ENCODE measurements around the gene PDZRN4.
A peak's percentile ranks its signal among the peaks of the same experiment; 100 is the strongest.

Gene PDZRN4

DNA sequence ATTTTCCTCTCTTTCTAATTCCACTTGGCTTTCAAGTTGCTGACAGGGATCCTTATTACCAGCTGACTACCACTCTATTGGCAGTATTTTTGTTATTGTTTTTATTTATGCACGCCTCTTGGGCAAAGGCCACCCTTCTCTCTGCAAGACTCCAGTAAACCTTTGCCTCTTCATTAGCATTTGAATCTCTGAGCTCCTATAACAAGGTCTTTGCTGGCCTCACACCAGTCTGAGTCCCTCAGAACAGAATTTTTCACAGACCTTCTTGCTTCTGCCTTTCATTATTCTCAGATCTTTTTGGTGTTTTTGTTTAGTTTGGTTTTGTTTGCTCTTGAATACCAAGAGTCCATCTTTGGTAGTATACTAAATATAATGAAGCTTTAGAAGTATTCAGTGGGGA is 145.9 kb downstream of the PDZRN4 start:
- DNase-seq (ENCODE audit: low read depth, low spot score): no peak
- H3K4me3 ChIP-seq (ENCODE audit: low read length): no peak overlapping the region

DNA sequence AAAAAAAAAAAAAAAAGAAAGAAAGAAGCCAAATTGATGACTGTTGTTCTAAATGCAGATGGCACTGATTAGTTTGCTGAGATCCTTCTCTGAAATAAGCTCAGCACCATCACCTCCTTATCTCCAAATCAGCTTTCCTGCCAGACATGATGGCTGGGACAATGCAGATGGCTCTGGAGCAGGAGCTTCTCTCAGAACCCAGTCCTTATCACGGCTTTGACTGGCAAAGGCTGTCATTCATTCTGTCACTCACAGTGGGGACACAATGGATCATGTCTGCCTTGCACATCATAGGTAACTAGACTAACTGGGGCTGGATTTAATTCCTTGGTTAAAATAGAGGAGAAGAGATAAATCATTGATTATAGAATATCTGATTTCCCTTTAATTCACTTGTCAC is 146.3 kb downstream of the PDZRN4 start:
- no peak overlapping the region for H3K4me3 ChIP-seq (ENCODE audit: low read length)
- no peak for DNase-seq (ENCODE audit: low read depth, low spot score)

DNA sequence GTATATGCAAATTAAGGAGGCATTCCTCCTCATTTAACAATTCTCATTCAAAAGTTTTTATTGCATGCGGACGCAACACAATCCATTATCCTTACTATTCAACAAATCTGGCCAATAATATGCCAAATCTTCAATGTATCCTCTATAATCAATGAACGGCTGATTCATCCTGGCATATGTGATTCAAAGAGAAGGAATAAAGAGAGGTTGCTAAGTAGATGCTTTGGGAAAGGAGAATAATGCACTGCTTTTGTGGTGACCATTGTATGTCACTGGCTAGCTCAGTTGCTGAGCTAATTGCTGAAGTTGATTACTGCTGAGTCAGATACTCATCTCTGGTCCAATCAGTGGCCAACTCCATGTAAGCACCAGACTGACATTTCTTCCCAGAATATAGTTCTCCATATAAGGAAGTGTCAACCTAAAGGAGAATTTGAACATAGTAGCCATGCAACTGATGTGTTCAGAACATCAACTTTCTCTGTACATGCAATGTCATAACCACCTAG is 148.0 kb downstream of the PDZRN4 start:
- H3K4me3 ChIP-seq (ENCODE audit: low read length): no peak overlapping the region
- DNase-seq (ENCODE audit: low read depth, low spot score): no peak

DNA sequence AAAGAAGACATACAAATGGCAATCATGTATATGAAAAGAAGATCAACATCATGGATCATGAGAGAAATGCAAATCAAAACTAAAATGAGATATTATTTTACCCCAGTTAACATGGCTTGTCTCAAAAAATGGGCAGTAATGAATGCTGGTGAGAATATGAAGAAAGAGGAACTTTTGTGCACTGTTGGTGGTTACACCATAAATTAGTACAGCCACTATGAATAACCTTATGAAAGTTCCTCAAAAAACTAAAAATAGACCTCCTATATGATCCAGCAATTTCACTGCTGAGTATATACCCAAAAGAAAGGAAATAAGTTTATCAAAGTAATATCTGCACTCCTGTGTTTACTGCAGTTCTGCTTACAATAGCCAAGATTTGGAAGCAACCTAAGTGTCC is 151.7 kb downstream of the PDZRN4 start:
- no peak for DNase-seq (ENCODE audit: low read depth, low spot score)
- H3K4me3 ChIP-seq (ENCODE audit: low read length): no peak overlapping the region

DNA sequence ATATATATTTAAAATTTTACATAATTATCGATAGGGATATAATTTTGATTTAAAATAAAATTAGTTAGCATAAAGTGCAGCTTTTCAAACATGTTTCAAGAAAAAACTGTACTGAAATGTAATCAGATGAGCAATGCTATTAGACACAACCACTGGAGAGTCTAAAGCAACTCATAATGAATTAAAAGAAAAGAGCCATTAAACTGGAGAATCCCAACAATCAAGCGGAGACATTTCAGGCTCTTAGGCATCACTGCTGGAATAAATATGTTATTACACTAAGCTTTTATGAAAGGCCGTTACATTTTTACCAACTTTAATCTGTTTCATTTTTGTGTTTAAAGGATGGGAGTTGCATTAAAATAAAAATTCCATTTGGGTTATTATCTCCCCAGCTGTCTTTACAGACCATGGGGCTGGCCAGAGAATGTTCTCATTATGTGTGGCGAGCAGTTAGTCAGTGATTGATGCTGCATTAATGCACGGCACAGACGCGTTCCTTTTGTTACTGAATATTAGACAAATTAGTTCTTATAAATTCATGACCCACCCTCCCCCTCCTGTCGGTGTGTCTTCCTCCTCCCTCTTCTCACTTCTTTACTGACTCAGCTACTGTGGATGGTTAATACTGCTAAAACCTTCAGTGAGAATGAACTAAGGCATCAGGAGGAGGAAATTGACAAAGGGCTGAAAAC is 156.8 kb downstream of the PDZRN4 start:
- no peak for DNase-seq (ENCODE audit: low read depth, low spot score)
- H3K4me3 ChIP-seq (ENCODE audit: low read length): no peak overlapping the region

DNA sequence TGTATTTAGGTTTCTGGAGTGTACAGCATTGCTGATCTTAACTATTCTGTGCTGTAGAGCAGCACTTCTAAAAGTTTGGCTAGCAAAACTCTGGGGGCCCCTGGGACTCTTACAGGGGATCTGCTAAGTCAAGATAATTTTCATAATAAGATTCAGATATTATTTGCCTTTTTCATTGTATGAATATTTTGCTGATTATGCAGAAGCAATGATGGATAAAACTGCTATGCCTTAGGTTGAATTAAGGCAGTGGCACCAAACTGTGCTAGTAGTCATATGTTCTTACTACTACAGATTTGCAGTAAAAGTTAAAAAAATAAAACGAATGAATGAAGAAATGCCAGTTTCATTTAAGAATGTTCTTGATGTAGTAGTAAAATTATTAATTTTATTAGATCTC is 160.1 kb downstream of the PDZRN4 start:
- DNase-seq (ENCODE audit: low read depth, low spot score): no peak
- no peak overlapping the region for H3K4me3 ChIP-seq (ENCODE audit: low read length)

DNA sequence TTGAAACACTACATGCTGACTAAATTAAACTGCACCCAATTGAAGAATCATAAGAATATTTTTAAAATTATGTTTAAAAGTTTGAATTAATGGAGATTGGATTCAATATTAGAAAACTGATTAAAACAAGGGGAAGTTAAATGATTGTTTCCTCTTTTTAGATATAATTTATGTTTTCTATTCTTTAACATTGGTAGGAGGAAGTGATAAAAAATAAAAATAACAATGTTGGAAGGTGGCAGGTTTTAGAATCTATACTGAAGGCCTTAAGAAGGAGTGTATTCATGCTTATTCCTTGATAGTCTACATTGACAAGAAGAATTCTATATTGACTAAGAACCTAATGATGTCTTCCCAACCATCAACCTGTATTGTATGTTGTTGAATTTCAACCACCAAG is 168.1 kb downstream of the PDZRN4 start:
- no peak for DNase-seq (ENCODE audit: low read depth, low spot score)
- no peak overlapping the region for H3K4me3 ChIP-seq (ENCODE audit: low read length)

DNA sequence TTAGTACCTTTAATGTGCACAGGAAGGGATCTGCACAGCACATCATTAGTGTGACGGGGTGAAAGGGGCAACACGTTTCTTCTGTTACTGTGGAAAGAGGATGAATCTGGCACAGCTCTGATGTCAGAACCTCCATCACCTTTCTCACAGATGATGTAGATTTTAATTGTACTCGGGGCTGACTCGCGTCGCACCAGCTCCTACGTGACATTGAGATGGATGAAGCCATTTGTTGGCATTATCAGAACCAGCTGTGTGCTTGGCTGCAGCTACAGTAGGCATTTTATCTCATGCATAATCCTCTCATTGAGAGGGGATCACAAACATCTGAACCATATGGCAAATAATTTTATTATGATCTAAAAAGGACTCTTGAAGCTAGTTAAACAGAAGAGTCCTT is 173.6 kb downstream of the PDZRN4 start:
- H3K4me3 ChIP-seq (ENCODE audit: low read length): no peak overlapping the region
- DNase-seq (ENCODE audit: low read depth, low spot score): no peak

DNA sequence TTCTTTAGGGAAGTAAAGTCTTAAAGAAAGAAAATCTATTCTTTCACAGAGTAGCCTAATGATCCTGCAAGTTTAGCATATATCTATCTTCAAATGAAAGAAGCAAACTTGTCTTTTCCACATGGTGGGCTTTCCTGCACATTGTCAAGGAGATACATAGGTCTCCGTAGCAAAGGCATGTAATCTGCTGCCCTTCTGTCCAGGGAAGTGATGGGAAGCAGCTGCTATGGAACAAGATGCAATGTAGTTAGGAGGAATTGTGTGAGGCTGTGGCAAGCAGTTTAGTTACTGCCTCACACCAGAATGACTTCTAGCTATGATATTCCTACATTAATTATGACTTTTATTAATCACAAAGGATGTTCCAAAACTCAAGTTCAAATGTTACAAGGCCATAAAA is 174.4 kb downstream of the PDZRN4 start:
- no peak for DNase-seq (ENCODE audit: low read depth, low spot score)
- no peak overlapping the region for H3K4me3 ChIP-seq (ENCODE audit: low read length)

DNA sequence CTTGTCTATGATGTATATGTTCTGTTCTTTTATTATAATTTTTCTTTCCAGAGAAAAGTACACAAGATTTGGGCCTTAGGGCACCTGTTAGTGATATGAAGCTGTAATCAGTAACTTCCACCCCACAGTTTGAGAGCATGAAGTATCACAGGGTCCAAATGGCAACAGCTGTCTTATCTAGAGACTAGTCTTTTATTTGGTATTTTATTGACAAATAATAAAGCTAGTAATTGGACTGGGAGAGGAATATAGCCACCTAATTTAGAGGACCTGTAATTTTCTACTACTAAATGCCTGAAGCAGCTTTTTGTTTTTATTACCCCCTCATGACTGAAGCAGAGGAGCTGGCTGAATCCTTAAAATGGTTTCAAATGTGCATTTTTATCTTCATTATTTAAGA is 174.8 kb downstream of the PDZRN4 start:
- no peak overlapping the region for H3K4me3 ChIP-seq (ENCODE audit: low read length)
- no peak for DNase-seq (ENCODE audit: low read depth, low spot score)

DNA sequence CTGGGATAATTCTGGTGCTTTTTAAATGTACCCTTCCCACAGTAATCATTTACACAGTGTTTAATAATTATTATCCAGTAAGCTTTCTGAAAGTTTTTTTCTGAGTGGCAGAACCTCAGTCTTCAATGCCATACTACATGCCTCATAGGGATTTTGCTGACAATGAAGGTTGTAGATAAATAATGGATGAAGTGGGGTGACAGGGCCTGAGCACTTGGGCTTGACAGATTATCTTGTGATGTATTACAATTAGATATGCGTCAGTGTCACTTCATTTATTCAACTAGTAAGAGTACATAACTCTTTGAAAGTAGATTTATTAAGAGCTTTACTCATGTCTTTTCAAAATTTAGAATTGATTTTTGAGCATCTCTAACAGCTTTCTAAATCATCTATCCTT is 176.1 kb downstream of the PDZRN4 start:
- DNase-seq (ENCODE audit: low read depth, low spot score): no peak
- H3K4me3 ChIP-seq (ENCODE audit: low read length): no peak overlapping the region

DNA sequence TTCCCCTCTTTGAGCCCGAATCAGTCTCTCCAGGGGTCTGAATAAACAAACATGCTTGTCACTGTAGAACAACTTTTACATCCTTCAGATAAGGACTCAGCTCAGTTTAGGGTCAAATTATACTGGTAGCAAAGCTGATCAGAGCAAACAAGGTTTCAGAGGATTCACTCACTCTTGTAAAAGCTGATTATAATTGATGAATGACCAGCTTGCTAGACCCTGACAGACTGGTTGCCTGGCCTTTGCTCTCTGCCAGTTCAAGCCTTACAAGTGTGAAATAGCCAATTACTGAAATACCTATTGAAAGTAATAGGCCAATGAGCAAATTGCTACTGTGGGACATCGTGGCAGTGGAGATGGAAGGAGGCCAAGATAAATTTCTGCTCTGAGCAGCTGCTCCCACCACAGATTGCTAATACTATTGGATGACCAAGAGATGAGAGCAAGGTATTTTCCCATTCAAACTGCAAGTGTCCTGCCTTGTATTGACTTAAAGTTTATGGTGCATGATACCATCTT is 177.6 kb downstream of the PDZRN4 start:
- no peak for DNase-seq (ENCODE audit: low read depth, low spot score)
- no peak overlapping the region for H3K4me3 ChIP-seq (ENCODE audit: low read length)

DNA sequence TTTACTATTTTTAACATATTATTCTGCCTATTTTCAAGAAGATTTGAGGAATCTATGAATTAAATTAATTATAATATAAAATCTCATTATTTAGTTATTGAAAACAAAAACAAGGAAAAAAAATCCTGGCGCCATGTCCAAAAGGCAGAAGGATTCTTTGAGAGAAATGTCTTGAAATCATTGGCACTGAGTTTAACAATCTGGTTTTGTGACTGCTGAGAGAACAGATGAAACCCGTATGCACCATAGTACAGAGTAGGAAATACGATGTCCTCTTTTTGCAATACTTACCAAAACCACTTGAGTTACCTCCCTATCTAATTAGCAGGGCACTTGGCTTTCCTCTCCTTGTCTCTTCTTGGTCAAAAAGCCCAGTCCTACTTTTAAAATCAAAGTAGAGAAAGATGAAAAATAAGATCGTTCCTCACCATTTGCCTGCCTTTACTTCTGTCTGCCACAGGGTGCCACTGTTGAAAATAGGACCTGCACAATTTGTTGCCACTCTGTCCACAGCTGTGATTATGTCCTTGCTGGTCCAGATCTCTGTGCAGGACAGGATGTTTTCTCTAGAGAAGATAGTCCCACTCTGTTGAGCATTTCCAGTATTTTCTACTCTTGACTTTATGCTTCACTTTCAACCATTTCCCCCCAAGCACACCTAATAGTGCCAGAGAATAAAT is 179.7 kb downstream of the PDZRN4 start:
- DNase-seq (ENCODE audit: low read depth, low spot score): no peak

DNA sequence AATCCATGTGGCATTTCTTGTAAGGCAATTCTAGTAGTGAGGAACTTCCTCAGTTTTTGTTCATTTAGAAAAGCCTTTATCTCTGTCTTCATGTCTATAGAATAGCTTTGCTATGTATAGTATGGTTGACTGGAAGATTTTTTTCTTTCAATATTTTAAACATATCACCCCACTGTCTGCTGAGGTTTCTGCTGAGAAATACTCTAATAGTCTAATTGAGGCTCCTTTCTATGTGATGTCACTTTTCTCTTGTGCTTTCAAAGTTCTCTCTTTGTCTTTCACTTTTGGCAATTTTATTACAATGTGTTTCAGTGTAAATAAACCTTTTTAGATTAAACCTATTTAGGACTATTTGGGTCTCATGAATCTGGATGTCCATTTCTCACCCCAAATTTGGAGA is 192.8 kb downstream of the PDZRN4 start:
- H3K4me3 ChIP-seq (ENCODE audit: low read length): no peak overlapping the region
- no peak for DNase-seq (ENCODE audit: low read depth, low spot score)

More for the DNA sequence above, 179.7 kb downstream of the PDZRN4 start:
- H3K4me3 ChIP-seq (ENCODE audit: low read length): no peak overlapping the region

DNA sequence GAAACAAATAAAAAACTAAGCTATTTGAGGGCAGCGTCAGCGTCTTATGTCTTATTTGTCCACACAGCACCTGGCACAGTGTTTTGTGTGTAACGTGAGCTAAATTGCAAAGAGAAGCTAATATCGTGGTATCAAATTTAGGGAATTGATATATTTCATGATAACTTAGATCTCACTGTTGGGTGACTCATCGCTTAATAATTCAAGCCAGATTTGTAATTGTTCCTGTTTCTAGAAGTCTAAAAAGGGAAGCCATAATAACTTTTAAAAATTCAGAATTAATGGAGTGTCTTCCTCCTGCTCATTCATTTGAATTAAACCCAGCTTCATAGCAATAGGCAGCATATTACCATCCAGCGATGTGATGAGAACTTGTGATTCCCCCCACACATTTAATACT is 214.7 kb downstream of the PDZRN4 start:
- H3K4me3 ChIP-seq (ENCODE audit: low read length): no peak overlapping the region
- DNase-seq (ENCODE audit: low read depth, low spot score): no peak

DNA sequence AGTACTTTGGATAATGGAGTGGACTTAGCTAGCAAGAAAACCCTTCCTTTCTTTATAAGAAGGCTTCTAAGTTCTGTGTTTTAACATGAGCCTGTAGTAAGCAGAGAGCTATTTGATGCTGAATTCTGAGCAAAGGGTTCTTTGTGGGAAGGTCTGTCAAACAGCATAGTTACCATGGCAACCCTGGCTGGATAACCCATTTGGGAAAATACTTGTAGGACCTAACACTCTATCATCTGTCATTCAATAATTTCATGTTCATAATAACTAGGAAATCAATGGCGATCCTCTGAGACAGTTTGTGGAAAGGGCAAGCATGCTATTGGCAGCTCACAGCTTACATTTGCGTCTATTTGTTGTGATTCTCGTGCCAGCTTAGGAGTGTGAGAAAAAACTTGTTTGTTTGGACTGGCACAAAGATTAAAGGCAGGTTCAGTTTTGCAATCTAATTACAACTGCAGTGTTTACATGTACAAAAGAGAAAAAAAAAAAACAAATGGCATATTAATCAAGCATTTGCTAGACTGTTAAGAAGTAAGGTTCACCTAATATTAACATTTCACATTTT is 219.2 kb downstream of the PDZRN4 start:
- no peak for DNase-seq (ENCODE audit: low read depth, low spot score)
- H3K4me3 ChIP-seq (ENCODE audit: low read length): no peak overlapping the region

DNA sequence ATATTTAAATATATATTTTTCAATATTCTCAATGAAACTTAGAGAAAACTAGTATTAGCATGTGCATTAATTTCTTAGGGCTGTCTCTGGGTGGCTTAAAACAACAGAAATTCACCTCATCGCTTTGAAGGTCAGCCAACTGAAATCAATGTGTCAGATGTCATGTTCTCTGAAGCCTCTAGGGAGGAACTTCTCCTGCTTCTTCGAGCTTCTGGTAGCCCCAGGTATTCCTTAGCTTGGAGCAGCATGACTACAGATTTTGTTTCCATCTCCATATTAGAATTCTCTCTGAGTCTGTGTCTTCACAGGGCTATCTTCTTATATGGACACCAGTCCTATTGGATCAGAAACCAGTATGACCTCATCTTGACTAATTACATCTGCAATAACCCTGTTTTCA is 221.5 kb downstream of the PDZRN4 start:
- DNase-seq (ENCODE audit: low read depth, low spot score): peak; percentile 4

DNA sequence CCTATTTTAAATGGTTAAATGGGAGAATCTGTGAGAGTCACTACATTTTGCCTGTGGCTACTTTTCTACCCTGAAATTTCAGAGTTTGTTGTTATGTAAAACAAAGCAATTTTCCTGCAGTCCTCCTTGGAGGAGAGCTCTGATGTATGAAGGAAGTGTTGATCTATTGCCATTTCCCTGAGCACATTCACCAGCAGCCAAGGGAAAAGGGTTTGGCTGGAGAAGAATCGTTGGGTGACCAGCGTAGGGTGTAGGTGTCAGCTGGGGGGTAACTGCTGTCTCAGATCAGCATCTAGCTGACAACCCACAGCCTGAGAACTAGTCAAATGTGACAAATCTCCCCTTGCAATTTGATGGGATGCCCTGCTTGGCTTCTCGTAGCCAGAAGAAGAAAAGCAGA is 230.5 kb downstream of the PDZRN4 start:
- no peak overlapping the region for H3K4me3 ChIP-seq (ENCODE audit: low read length)
- no peak for DNase-seq (ENCODE audit: low read depth, low spot score)

More for the DNA sequence above, 221.5 kb downstream of the PDZRN4 start:
- no peak overlapping the region for H3K4me3 ChIP-seq (ENCODE audit: low read length)

DNA sequence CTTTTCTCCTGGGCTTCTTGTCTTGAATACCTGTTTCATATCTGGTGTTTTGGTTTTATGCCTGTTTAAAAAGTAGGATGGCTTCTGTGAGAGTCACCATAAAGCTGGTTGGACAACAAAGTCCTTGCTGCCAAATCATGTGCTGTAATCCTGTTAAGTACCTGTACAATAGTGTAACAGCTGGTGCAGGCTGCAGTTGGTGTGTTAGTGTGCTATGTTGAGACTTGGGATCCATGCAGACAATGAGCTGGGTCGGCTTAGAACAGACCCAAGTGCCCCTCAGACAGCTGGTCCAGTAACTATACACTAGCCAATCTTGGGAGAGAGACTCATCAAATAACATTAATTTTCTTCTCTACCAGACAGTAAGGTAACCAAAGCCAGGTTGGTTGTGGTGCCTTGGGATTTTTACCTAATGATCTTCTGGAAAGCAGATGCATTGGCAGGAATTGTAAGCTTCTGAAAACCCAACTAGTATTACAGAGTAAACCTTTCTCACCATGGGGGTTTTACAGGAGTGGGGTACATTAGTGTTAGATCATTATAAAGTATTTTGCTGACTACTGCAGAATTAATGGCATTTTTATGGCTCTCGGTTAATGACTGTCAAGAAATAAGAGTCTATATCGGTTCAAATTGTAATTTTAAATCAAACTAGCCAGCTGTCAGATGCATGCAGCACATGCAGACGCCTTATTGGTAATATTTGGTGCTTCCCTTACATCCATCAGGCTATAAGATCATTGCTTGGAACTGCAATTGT is 231.2 kb downstream of the PDZRN4 start:
- H3K4me3 ChIP-seq (ENCODE audit: low read length): no peak overlapping the region
- no peak for DNase-seq (ENCODE audit: low read depth, low spot score)

DNA sequence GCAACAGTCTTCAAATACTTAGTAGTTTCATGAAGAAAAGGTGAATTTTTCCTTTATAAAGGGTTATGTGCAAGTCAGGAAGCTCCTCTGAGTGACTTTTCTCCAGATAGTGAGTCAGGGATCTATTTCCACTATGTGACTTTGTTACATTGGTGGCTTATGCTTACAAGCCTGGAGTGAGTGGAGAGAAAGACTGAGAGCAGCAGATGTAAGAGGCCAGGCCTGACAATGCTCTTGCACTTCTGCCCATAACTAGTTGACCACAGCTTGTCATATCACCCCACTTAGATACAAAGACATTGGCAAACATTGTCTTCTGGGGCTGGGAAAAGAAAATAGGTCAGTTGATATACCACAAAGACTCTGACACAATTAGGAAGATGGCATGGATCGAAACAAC is 236.5 kb downstream of the PDZRN4 start:
- no peak for DNase-seq (ENCODE audit: low read depth, low spot score)
- H3K4me3 ChIP-seq (ENCODE audit: low read length): no peak overlapping the region

Measured in Jurkat, Clone E6-1 (cell line).